HG03457 (cell line): ENCODE data around the gene ANO1.

Experiments
- ATAC-seq: cut with Tn5 transposase; IDR thresholded peaks from one replicate; pipeline ENCODE4 v1.9.1; 2021; ENCODE audit warnings: moderate number of reproducible peaks; ENCODE audit not compliant: unreplicated experiment

The ANO1 gene

DNA sequence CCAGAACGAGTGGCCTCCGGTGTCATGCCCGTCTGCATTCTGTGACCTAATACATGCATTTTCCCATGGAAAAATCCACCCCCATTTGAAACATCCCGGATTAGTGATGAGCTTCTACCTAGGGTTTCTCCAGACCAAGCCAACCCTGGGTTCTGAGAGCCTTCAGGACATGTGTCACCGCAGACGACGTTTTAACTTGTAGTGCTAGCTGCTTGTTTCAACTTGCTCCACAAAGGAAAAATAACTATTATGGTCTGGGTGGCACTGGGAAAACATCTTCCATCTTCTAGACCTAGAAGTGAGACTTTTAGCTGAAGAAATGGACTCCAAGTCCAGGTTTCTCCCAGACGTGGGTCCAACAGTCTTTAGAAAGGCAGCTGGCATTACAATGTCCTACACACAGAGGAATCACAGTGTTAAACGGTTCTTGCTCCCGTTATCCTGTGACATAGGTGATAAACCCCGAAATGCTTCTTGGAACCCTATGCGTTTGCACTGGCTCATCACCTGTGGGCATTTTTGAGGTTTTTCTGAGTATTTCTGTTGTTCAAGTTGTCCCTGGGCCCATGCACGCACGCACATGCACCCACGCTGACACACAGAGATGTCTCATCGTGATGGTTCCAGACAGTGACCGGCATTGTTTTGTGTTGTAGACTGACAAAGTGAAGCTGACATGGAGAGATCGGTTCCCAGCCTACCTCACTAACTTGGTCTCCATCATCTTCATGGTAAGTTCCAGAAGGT lies 78.3 kb downstream of the ANO1 start:
- ATAC-seq, result no peak

DNA sequence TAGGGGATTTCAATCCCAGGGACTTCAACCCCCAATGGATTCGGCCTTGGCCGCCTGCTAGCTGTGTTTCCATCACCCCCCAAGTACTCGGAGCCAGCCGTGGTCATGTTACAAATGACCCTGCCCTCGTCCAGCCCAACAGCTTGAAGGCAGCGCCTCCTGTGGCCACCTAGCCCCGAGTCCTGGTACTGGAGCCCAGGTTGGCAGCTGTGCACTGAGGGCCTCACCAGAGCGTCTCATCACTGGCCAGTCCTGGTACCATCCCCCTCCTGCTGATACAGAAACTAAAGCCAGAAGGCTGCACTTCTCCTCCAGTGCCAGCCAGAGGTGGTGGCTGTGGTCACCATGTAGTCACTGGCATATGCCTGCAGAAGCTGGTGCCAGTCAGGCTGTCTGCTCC lies 80.1 kb downstream of the ANO1 start:
- no peak for ATAC-seq

DNA sequence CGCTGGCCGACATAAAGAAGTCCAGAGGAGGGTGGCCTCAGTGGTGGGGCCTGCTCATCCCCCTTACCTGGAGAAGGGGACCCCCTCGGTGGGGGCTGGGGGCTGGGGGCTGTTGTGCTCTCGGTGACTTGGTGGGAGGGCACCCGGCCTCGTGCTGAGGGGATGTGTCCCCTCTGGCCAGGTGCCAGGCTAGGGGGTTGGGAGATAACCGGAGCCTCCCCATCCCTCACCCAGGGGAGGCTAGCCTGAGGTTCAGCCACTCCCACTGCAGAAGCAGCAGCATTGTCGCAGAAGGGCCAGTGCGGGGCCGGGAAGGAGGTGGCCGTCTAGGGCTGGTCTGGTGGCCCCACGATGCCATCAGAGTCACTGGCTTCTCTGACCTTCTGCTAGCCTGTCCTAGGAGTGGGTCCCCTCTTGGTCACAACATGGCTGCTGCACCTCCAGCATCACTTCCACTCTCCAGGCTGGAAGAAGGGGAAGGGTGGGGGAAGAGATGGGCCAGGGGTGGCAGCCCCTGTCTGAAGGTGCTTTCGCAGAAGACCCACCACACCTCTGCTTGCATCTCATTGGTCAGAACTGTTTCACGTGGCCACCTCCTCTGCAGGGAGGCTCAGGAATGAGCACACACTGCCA lies 80.8 kb downstream of the ANO1 start:
- no peak for ATAC-seq

DNA sequence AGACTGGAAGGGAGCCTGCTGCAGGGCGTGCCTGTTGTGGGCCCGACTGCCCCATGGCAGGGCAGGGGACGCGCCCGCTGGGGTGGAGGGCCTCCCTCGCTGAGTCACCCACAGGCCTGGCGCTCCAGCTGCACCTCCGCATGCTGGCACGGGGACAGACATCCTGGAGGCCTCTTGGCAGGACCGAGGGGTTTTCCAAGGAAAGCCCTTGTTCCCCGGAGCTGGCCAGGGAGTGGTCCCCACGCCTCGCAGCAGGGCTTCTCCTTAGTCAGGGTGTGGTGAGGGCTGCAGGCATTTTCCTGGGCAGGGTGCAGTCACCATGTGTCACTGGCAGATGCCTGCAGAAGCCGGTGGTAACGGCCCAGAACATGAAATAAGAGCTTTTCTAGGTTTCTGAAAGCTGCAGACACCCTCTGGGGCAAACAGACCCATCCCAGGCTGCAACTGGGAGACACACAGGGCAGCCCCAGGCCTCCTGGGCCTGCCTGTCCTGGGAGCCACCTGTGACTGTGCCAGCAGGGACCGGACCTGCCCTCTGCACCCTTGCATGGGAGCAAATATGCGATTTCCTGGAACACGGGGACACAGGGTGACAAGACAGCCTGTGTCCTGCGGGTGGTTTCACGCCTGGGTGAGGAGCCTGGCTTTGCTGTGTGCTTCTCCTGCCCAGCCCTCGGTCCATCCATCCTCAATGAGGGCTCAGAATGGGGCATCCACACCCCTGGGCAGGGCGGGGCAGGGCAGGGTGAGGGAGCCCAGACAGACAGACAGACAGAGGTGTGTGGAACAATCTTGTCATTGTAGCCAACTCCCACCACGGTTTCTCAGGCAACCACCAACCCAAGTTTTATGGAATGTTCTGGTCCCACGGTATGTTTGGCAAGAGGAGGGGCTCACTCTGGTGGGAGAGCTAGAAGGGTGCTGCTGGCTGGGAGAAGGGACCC lies 81.8 kb downstream of the ANO1 start:
- no peak for ATAC-seq

DNA sequence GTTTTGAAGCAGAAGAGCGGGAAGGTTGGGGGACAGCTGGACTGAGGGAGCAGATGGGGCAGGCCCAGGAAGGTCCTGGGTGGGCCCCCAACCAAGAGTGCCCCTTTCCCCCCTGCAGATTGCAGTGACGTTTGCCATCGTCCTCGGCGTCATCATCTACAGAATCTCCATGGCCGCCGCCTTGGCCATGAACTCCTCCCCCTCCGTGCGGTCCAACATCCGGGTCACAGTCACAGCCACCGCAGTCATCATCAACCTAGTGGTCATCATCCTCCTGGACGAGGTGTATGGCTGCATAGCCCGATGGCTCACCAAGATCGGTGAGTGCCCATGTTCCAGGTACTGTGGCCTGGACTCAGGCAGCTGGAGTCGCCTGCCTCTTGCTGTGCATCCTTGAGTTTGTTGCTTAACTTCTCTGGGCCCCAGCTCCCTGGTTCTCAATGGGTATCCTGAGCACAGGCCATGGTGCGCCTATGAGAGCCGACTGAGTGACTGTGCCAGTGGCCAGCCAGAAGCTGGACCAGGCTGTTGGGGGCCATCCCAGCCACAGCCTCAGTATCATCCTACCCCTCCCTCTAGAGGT lies 83.0 kb downstream of the ANO1 start:
- no peak for ATAC-seq

DNA sequence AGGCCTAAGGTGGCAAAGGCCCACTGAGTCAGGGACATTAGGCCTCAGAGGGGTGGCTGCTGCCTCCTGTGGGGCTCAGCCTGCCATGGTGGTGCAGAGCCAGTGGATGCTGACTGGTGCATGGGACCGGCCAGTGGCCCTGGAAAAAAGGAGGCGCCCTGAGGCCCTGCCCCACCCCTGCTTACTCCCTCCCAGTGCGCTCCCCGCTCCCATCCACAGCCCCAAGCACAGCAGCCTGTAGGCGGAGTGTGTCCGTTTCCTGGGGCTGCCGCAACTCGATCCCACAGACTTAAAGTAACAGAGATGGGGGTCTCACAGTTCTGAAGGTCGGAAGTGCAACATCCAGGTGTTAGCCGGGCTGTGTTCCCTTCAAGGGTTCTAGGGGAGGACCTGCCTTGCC lies 86.6 kb downstream of the ANO1 start:
- no peak for ATAC-seq

DNA sequence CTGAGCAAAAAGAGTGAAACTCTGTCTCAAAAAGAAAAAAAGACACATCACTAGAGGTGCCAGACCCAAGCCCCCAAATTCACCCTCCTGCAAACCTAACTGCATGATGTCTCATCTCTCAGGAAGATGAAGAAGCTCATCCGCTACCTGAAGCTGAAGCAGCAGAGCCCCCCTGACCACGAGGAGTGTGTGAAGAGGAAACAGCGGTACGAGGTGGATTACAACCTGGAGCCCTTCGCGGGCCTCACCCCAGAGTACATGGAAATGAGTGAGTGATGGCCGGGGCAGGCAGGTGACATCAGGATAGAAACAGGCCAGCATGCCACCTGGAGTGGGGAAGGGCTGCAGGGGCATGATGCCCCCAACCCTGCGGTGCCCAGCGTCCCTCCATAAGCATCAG lies 89.0 kb downstream of the ANO1 start:
- ATAC-seq, result no peak

DNA sequence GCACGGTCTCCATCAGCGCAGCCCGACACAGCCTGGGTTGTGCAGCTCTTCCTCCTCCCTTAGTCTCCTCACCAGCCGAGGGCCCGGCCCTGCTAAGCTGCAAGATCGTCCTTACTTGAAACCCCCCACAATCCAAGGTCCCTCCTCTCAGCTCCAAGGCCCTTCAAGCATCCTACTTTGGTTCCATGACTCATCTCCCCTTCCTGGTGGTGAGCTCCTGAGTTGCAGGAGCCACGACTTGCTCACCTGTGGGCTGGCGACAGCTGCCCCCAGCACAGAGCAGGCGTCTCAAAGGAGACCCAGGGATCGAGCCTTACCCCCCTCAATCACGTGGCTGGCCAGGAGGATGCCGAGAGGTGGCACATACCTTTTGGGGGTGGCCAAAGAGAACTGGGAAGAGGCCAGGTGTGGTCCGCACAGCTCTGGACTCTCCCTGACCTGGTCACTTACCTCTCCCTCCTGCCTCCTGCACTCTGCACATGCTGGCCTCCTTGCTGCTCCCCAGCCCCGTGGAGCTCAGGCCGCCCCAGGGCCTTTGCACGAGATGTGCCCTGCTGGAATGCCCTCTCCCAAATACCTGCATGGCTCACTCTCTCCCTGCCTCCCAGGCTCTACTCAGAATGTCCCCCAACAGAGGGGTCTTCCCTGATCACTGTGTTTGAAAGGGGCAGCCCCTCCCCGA lies 89.7 kb downstream of the ANO1 start:
- ATAC-seq, result no peak

DNA sequence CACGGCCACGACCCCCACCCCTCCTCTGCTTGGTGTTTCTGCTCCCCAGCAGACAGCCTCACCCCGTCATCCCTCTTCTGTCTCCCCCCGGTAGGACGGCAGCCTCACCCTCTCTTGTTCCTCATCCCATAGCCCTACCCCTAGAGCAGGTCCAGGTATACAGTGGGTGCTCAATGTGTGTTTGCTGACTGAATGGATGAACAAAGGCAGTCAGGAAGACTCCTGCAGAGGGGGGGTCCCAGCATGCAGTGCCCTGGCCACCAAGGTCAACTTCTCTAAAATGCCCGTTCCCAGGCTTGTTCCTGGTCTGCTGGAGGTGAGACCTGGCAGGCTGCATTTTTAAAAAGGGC lies 90.3 kb downstream of the ANO1 start:
- no peak for ATAC-seq

DNA sequence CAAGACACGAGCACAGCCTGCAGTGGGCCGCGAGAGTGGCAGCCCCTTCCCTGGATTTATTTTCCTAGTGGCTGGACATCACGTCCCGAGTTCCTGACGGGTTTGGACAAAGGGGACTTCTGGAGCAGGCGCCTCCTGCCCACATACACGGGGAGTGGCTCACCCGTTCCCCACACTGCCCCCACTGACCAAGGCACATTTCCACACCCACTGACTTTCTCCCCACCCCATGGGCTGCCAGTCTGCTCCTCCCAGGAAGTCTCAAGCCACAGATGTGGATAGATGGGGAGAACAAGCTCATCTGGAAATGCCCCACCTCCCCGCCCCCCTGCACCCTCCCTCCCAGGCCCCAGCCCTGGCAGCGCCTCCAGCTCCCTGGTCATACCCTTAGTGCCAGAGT lies 91.0 kb downstream of the ANO1 start:
- no peak for ATAC-seq

DNA sequence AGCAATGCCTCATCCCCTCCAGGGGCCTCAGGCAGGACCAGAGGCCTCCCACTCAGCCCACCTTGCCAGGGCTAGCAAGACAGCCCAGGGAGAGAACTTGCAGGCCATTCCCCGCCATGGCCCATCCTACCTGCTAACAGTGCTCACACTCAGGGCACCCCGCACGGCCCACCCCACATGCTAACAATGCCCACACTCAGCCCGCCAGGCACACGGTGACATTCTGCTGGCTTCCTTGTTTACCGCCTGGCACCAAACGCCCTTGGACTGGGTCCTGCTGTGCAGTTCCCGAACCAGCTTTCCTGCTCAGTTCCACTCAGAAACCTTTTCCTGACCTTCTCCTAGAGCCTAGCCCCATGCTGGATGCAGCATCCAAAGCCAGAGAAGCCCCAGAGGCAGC lies 91.5 kb downstream of the ANO1 start:
- no peak for ATAC-seq

DNA sequence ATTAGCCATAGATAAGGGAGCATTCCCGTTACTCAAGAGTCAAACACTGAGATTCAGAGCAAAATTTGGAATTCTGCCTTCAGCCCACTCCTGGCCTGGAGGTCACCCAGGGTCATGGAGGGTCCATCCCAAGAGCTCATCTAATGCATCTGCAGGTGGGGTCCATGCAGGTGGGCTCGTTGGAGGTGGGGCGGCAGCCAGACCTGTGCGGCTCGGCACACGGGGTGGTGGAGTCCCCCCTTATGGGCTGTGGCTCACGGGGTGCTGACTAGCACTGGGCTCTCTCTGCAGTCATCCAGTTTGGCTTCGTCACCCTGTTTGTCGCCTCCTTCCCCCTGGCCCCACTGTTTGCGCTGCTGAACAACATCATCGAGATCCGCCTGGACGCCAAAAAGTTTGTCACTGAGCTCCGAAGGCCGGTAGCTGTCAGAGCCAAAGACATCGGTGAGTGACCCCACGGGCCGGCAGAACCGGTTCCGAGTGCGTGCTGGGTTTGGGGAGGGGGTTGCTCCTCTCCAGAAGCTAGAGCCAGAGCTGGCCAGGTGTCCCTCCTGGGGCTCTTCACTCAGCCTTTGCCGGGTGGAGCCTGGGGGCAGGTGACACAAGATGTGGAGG lies 92.6 kb downstream of the ANO1 start:
- ATAC-seq, result no peak

DNA sequence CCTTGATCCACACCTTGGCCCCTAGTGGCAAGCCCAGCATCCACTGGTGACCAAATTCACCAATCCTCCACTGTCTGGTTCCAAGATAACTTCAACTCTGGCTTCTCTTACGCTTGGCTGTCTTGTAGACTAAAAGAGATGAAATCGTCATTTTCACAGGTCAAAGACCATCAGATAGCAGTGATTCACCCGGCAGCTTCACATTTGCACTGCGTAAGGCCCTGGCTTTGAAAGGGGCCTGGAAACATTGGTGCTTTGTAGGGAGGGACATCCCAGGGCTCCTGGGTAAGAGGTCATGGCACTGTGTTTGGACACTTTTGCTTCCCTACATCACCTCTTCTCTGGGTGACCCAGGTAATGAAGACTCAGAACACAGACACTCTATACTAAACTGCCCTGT lies 94.9 kb downstream of the ANO1 start:
- no peak for ATAC-seq

DNA sequence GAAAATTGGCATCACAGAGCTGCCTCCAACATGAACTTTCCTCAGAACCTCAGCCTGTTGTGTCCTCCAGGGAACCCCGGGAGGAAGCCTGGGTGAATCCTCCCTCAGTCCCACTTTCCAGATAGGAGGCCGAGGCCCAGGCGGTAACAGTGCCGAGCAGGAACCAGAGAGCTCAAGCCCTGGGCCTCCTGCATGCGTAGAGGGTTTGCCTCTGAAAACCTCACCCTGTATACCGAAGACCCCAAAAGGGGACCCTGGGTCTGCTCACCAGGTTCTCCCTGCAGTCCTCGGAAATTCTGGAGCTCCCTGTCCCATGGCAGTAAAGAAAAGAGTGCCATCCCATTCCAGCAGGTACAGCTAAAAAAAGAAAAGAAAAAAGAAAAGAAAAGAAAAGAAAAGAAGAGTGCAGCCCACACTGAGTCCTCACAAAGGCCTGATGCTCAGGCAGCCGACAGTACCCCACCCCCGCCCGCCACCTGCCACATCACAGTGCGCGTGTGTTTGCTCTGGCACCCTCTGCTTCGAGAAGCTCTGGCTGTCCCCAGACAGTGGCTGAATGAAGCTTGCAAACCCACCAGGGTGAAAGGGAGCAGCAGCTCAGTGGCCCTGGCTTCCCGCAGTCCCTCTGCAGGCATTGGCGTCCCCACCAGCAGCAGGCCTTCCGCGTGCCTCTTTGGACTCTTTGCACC lies 96.6 kb downstream of the ANO1 start:
- no peak for ATAC-seq

DNA sequence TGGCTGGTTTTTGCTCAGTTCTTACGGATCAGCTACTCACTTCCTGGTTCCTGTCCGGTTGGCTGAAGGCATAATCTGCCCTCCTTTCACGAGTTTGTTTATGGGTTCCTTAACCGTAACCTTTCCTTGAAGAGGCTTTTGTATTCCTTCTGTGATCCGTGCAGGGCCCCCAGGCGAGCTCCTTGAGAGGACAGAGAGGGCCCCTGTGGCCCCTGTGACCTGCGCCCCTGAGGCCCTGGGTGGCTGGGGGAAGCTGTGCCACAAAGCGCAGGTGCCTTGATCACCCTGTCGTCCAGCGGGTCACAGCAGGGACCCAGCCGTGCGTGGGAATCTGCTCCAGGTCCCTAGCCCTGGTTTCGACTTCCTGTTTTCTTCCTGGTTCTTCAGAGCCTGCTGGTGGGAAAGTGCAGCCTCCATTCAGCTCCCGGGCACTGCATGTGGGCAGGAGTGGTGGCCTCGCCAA lies 97.2 kb downstream of the ANO1 start:
- ATAC-seq, result no peak

DNA sequence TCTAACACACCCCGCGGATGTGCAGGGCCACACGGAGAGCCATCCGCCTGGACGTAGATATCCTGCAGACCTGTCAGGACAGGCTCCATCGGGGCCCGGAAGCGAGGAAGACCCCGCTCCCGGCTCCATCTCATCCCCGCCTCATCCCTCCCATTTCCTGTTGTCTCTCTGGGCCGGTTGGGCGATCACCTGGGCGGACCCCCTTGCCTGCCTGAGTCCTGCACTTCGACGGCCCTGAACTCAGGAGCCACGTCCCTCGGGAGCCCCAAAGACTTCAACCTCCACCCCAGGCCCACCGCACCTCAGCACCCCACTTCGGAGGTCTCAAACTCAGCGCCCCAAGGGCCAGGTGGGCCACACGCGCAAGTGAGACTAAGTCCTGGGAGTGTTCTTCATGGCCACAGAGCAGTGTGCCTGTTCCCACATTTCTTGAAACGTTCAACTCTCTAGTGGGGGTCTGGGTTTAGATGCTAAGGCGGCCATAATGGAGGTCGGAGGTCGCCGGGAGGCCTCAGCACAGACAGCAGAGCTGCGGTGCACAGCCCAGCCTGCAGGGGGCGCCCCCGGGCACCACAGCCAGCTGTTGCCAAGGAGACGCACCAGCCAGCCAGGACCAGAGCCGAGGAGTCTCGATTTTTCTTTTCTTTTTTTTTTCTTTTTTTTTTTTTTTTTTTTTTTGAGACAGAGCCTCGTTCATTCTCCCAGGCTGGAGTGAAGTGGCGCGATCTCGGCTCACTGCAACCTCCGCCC lies 99.0 kb downstream of the ANO1 start:
- no peak for ATAC-seq

DNA sequence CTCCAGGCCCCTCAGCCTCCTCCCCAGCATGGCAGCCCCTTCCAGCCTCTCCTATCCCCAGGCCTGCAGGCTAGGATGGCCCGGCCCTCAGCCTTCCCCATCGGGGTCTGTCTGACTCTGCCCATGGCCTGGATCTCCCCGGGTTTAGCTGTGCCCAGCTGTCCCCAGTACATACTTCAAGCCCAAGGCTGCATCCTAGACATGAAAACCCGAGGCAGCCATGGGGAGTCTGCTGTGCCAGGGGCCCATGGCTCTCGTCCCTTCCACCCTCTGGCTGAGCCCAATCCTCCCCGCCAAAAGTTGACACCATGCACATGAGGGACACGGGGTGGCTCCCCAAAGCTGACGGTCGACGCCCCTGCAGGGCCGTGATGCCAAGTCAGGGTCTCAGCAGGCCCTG lies 102.8 kb downstream of the ANO1 start:
- ATAC-seq, result no peak

DNA sequence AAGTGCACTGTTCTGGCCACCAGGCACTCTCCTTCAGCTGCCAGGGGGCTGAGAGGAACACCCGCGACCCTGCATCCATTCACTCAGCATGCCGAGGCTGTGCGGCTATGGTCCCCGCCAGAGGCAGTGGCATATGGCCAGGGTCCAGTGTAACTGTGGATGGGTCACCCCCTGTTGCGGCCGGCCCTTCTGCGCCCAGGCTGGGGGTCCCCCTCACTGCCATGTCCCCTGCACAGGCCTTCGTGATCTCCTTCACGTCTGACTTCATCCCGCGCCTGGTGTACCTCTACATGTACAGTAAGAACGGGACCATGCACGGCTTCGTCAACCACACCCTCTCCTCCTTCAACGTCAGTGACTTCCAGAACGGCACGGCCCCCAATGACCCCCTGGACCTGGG lies 104.1 kb downstream of the ANO1 start:
- ATAC-seq, result no peak

DNA sequence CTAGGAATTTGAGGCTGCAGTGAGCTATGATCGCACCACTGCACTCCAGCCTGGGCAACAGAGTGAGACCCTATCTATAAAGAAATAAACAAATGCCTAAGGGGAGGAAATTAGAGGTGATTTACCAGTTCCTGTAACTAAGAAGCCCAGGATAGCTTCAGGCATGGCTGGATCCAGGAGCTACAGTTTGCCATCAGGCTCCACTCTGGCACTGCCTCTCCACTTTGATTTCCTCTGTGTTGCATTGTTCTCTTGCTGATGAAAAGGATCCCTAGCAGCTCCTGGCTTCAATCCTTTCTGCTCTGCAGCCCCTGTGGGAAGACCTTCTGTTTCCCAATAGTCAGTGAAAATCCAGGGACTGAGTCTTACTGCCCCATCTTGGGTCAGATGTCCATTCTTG lies 104.9 kb downstream of the ANO1 start:
- no peak for ATAC-seq
